GM18907 (cell line): ENCODE data around the gene MAP1LC3B2.

Experiments
- ATAC-seq: cut with Tn5 transposase; IDR thresholded peaks from one replicate; pipeline ENCODE4 v1.9.1; 2021; ENCODE audit warnings: mild to moderate bottlenecking, moderate library complexity; ENCODE audit not compliant: unreplicated experiment

Gene MAP1LC3B2

GRCh38 chr12:116591855-116592637, 32.9 kb downstream of the MAP1LC3B2 start:
- ATAC-seq = no peak

- no peak for ATAC-seq
These were observed 33.5 kb downstream of the MAP1LC3B2 start for GRCh38 chr12:116592731-116593130.

- ATAC-seq = no peak
These were observed 35.3 kb downstream of the MAP1LC3B2 start for GRCh38 chr12:116594325-116595038.

GRCh38 chr12:116595186-116595585, 36.0 kb downstream of the MAP1LC3B2 start:
- no peak for ATAC-seq

- no peak for ATAC-seq
These were observed 36.5 kb downstream of the MAP1LC3B2 start for GRCh38 chr12:116595672-116596071.

- no peak for ATAC-seq
These were observed 38.7 kb downstream of the MAP1LC3B2 start for GRCh38 chr12:116597886-116598285.

GRCh38 chr12:116598311-116599284, 39.4 kb downstream of the MAP1LC3B2 start:
- ATAC-seq = no peak

GRCh38 chr12:116599285-116600136, 40.3 kb downstream of the MAP1LC3B2 start:
- ATAC-seq = no peak

- no peak for ATAC-seq
These were observed 42.1 kb downstream of the MAP1LC3B2 start for GRCh38 chr12:116600959-116601918.

GRCh38 chr12:116601933-116602810, 43.0 kb downstream of the MAP1LC3B2 start:
- no peak for ATAC-seq

GRCh38 chr12:116603546-116604177, 44.5 kb downstream of the MAP1LC3B2 start:
- ATAC-seq = no peak

- ATAC-seq = no peak
These were observed 45.2 kb downstream of the MAP1LC3B2 start for GRCh38 chr12:116604178-116604895.

- ATAC-seq = no peak
These were observed 45.9 kb downstream of the MAP1LC3B2 start for GRCh38 chr12:116604951-116605641.

- no peak for ATAC-seq
These were observed 47.2 kb downstream of the MAP1LC3B2 start for GRCh38 chr12:116606397-116606796.

- ATAC-seq = no peak
These were observed 47.9 kb downstream of the MAP1LC3B2 start for GRCh38 chr12:116607039-116607438.
